Aorta (tissue), 5 donors: Measurements from ENCODE around the gene SIVA1. TPM values are rescaled to one million over a fixed set of nuclear protein-coding genes. Genes with fewer than 3 reads are reported as not detected.

ENCODE experiments used
- ATAC-seq: fragments of 200-7000 bp; cut with Tn5 transposase; one replicate; pipeline ENCODE4 v1.9.1; 2022; ENCODE audit warnings: moderate library complexity; ENCODE audit not compliant: low FRiP score
- DNase-seq, 2 donors: peaks; one replicate each; pipeline ENCODE4 v3.0.0-alpha.2; 2020
- H3K27ac ChIP-seq, 2 donors: one replicate each; pipeline ENCODE4 v1.5.1; 2013; ENCODE audit warnings: low read length in 2 of 2, mild to moderate bottlenecking in 2 of 2, moderate library complexity in 2 of 2, control low read depth in 1 of 2, inconsistent platforms in 1 of 2, low read depth in 1 of 2
- H3K27me3 ChIP-seq, 2 donors: one replicate each; pipeline ENCODE4 v1.6.1; 2013; ENCODE audit warnings: control low read depth in 1 of 2, low read length in 1 of 2, mild to moderate bottlenecking in 1 of 2, moderate library complexity in 1 of 2; ENCODE audit not compliant: insufficient read depth in 2 of 2, control insufficient read depth in 1 of 2
- H3K36me3 ChIP-seq, 2 donors: one replicate each; pipeline ENCODE4 v1.6.1; 2013; ENCODE audit warnings: control low read depth in 1 of 2, low read length in 1 of 2, mild to moderate bottlenecking in 1 of 2; ENCODE audit not compliant: insufficient read depth in 2 of 2, control insufficient read depth in 1 of 2
- H3K4me1 ChIP-seq, 2 donors: one replicate each; pipeline ENCODE4 v1.6.1; 2013; ENCODE audit warnings: low read length in 2 of 2, control low read depth in 1 of 2, mild to moderate bottlenecking in 1 of 2, moderate library complexity in 1 of 2; ENCODE audit not compliant: insufficient read depth in 2 of 2, control insufficient read depth in 1 of 2
- H3K4me3 ChIP-seq, 2 donors: one replicate each; pipeline ENCODE4 v1.5.1; 2013; ENCODE audit warnings: low read length in 2 of 2, control low read depth in 1 of 2, mild to moderate bottlenecking in 1 of 2
- H3K9me3 ChIP-seq: one replicate; pipeline ENCODE4 v1.6.1; 2013; ENCODE audit warnings: mild to moderate bottlenecking, low read length; ENCODE audit not compliant: control insufficient read depth
- WGBS, 2 donors: extraction: QIAGEN DNeasy Blood & Tissue Kit; methylation state at CpG; one replicate each; pipeline ENCODE4 v1.1.7; 2013; 5-methylcytosine and 5-hydroxymethylcytosine counted together
- intact Hi-C, 2 donors: fragments of 100-400 bp; cut with DNase I; formaldehyde crosslinking; loops; one replicate each; pipeline versions ENCODE4 v1.14.2 to v1.15.0; 2022
- polyA plus RNA-seq, 2 donors: library from polyadenylated mRNA; stranded (reverse); fragments of 200-250 nt; gene quantifications; one replicate each; pipeline ENCODE4 v1.2.3, GENCODE V29; 2013
- total RNA-seq, 2 donors: library from RNA; stranded (reverse); fragmentation: NEBNext Ultra II Directional; extraction: Animal tissue kit (Norgen Biotek cat#: 25700); gene quantifications; one replicate each; pipeline ENCODE4 v1.2.1, GENCODE V29; 2021
- donor health status: healthy with polysubstance abuse.
- donor health status: Bipolar disorder and iron deficiency.
- donor health status: DM: no; HTN: no; CAD: no.
- donor health status: DM: no; HTN: no; CAD: no.
- donor health status: DM: yes; HTN: yes; CAD: no.

The SIVA1 gene
- total and polyA plus RNA-seq, 4 donors: 74.3 to 241 (median 151) TPM

DNA sequence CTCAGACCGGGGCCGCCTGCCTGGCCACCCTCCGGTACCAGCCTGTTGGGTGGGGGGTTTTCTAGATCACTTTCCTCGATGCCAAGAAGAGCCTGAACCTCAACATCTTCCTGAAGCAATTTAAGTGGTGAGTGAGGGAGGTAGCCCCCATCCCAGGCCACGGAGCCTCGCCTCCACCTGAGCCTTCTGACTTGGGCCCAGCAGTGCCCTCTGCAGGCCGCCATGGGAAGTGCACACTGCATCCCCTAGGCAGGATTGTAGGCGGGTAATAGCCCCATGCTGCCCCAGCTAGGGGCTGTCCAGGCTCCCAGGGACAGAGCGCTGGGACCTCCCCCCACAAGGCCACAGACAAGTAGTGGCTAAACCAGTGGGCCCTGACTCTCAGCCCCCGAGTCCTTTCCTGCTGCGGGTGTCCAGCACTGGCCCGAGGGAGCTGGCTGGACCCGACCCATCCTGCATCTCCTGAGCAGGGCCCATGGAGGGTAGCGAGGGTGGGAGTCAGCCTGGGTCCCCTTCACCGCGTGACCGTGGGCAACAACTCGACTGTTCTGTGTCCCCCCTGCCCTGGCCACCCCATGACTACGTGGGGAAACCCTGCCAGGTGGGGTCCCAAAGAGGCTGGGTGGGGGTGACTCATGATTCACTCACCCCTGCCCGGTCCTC lies 44.2 kb upstream of the SIVA1 start:
- Histone ChIP-seq H3K36me3 (peaks cover 0 to 9% of the 10 kb centered on the region in 2 donors), H3K4me3 (no peak overlapping the region), H3K27me3 (no peaks in the 10 kb centered on the region), H3K27ac (no peak overlapping the region), H3K4me1 (no peaks in the 10 kb centered on the region), H3K9me3 (no peaks in the 10 kb centered on the region)
- 28 to 38% methylated on average over 20 of the region's 20 CpGs for WGBS, 2 donors
- peak; percentile 86 for ATAC-seq
- intact Hi-C loops: loop anchor here (1.0 to 5.0 kb wide), 4 partner anchors 41 to 58 kb away; no protein-coding TSS in a partner anchor
- DNase-seq: peak; percentile 73 to 91

DNA sequence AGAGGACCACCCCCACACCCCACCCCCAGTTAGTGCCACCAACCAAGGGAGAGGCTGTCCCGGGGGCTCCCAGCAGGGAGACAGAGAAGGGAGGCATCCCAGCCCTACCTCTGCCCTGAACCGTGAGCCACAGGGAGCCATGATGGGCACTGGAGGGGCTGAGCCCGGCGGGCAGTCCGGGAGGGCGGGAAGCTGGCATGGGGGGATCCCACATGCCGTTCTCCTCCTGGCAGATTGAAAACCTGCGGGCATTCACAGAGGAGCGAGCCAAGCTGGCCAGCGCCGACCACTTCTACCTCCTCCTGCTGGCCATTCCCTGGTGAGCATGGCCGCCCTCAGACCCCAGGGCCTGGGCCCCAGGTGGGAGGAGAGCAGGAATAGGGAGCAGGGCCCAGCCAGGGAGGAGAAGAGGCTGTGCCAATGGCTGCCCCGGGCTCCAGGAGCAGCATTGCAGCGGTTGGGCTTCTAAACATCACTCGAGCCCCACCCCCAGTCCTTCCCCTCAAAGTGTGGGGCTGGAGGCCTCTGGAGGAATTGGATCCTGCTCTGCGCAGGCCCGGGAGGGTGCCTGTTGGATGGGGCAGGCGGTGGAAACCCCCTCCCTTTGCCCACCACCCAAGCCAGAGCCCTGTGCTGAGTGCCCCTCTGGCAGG lies 43.4 kb upstream of the SIVA1 start:
- no peak overlapping the region for H3K27ac ChIP-seq
- peaks cover 0 to 11% of the 10 kb centered on the region in 2 donors for H3K36me3 ChIP-seq
- WGBS, 2 donors: 28 to 29% methylated on average over 18 of the region's 18 CpGs
- intact Hi-C loops: loop anchor here in 1 of 2 donors (2.0 to 5.0 kb wide), 2 partner anchors 42 to 59 kb away; no protein-coding TSS in a partner anchor
- H3K4me1 ChIP-seq: no peaks in the 10 kb centered on the region
- no peaks in the 10 kb centered on the region for H3K9me3 ChIP-seq
- H3K27me3 ChIP-seq: no peaks in the 10 kb centered on the region
- DNase-seq: no peak
- H3K4me3 ChIP-seq: no peak overlapping the region
- ATAC-seq: no peak

GRCh38 chr14:104710071-104710735 lies 42.7 kb upstream of the SIVA1 start:
- DNase-seq (no peak), ATAC-seq (no peak)
- intact Hi-C loops: no loop called here
- WGBS, 2 donors: 78 to 82% methylated on average over 34 of the region's 34 CpGs
- Histone ChIP-seq H3K27me3 (no peaks in the 10 kb centered on the region), H3K4me1 (no peaks in the 10 kb centered on the region), H3K27ac (no peak overlapping the region), H3K4me3 (no peak overlapping the region), H3K36me3 (peaks cover 0 to 11% of the 10 kb centered on the region in 2 donors), H3K9me3 (no peaks in the 10 kb centered on the region)

- WGBS, 2 donors: 90 to 92% methylated on average over 33 to 40 of the region's 40 CpGs
- DNase-seq (no peak), ATAC-seq (no peak)
- H3K36me3 ChIP-seq: peaks cover 0 to 11% of the 10 kb centered on the region in 2 donors
- H3K27me3 ChIP-seq: no peaks in the 10 kb centered on the region
- H3K4me3 ChIP-seq: no peak overlapping the region
- H3K27ac ChIP-seq: no peak overlapping the region
- no peaks in the 10 kb centered on the region for H3K9me3 ChIP-seq
- no peaks in the 10 kb centered on the region for H3K4me1 ChIP-seq
- intact Hi-C loops: no loop called here
Observed at GRCh38 chr14:104712881-104713734, 39.8 kb upstream of the SIVA1 start.

DNA sequence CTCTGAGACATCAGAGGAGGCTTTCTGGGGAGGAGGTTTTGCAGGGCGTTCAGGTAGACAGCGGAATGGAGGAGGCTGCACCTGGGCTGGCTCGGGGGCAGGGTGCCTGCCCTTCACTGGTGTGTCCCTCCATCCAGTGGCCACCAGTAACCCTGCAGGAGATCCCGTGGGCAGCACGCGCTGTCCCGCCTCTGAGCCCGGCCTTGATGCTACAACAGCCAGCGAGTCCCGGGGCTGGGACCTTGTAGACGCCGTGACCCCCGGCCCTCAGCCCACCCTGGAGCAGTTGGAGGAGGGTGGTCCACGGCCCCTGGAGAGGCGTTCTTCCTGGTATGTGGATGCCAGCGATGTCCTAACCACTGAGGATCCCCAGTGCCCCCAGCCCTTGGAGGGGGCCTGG lies 38.9 kb upstream of the SIVA1 start:
- Histone ChIP-seq H3K9me3 (no peaks in the 10 kb centered on the region), H3K36me3 (peaks cover 0 to 13% of the 10 kb centered on the region in 2 donors), H3K27ac (no peak overlapping the region), H3K4me3 (no peak overlapping the region), H3K27me3 (no peaks in the 10 kb centered on the region), H3K4me1 (no peaks in the 10 kb centered on the region)
- ATAC-seq (no peak), DNase-seq (no peak)
- 91 to 94% methylated on average over 16 of the region's 16 CpGs for WGBS, 2 donors
- intact Hi-C loops: no loop called here

DNA sequence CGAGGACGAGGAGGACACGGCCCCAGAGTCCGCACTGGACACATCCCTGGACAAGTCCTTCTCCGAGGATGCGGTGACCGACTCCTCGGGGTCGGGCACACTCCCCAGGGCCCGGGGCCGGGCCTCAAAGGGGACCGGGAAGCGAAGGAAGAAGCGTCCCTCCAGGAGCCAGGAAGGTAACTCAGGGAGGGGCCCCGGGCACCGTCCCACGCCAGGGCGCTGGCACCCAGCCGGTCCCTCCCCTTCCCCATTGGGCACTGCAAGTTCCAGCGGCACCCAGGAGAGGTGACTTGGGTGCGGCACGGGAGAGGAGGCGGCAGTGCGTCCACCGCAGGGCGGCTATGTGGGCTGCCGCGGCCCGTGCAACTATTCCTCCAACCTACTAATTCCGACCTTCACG lies 38.3 kb upstream of the SIVA1 start:
- H3K36me3 ChIP-seq: peaks cover 0 to 13% of the 10 kb centered on the region in 2 donors
- H3K27ac ChIP-seq: no peak overlapping the region
- WGBS, 2 donors: 93 to 94% methylated on average over 26 to 31 of the region's 31 CpGs
- no peaks in the 10 kb centered on the region for H3K4me1 ChIP-seq
- H3K4me3 ChIP-seq: no peak overlapping the region
- intact Hi-C loops: no loop called here
- ATAC-seq (no peak), DNase-seq (no peak)
- no peaks in the 10 kb centered on the region for H3K27me3 ChIP-seq
- H3K9me3 ChIP-seq: no peaks in the 10 kb centered on the region

GRCh38 chr14:104715416-104715815 lies 37.5 kb upstream of the SIVA1 start:
- DNase-seq (no peak), ATAC-seq (no peak)
- Histone ChIP-seq H3K9me3 (no peaks in the 10 kb centered on the region), H3K4me1 (no peaks in the 10 kb centered on the region), H3K27me3 (no peaks in the 10 kb centered on the region), H3K27ac (no peak overlapping the region), H3K4me3 (no peak overlapping the region), H3K36me3 (peaks cover 0 to 13% of the 10 kb centered on the region in 2 donors)
- WGBS, 2 donors: 81 to 86% methylated on average over 18 of the region's 18 CpGs
- intact Hi-C loops: no loop called here

DNA sequence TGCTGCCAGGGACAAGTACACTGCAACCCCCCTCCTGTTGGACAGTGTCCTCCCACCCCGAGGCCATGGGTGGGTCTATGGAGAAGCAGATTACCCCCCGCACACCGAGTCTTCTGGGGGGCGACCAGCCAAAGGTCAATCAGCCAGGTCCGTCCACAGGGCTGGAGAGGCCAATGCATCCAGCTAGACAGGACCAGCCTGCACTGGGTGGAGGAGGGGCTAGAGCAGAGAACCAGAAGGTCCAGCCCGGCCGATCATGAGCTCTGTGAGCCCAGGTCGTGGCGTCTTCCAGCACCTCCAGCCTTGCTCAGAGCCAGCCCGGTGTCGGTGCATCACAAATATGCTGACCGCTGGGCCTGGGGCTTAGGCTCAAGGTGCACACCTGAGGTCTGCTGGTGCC lies 37.1 kb upstream of the SIVA1 start:
- intact Hi-C loops: no loop called here
- DNase-seq (no peak), ATAC-seq (no peak)
- H3K4me3 ChIP-seq: no peak overlapping the region
- H3K27ac ChIP-seq: no peak overlapping the region
- H3K27me3 ChIP-seq: no peaks in the 10 kb centered on the region
- WGBS, 2 donors: 89 to 92% methylated on average over 12 of the region's 12 CpGs
- no peaks in the 10 kb centered on the region for H3K9me3 ChIP-seq
- H3K4me1 ChIP-seq: no peaks in the 10 kb centered on the region
- peaks cover 0 to 13% of the 10 kb centered on the region in 2 donors for H3K36me3 ChIP-seq
